ENCODE measurements around the gene YBX1.

DNA sequence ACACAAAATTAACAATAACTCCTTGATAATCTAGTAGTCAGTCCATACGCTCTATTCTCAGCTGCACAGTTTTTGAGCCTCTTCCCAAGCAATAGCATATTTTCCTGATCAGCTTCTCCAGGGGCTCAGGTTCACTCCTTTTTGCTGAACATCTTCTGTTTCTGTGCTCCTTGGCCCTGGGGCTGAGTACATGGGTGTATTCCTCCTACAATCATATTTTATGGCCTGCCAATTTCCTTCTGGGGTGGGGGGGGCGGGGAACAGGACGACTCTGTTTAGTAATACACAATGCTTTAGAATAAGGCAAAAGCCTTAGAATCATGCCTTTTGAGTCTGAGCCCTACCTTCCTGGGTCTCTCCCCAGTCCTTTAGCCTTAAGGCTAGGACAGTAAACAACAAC, 49.4 kb downstream of the YBX1 start:
- no peak for TF ChIP-seq POLR2A (IDR thresholded peaks at IDR 0.05)
- TF ChIP-seq, protein P1, sequence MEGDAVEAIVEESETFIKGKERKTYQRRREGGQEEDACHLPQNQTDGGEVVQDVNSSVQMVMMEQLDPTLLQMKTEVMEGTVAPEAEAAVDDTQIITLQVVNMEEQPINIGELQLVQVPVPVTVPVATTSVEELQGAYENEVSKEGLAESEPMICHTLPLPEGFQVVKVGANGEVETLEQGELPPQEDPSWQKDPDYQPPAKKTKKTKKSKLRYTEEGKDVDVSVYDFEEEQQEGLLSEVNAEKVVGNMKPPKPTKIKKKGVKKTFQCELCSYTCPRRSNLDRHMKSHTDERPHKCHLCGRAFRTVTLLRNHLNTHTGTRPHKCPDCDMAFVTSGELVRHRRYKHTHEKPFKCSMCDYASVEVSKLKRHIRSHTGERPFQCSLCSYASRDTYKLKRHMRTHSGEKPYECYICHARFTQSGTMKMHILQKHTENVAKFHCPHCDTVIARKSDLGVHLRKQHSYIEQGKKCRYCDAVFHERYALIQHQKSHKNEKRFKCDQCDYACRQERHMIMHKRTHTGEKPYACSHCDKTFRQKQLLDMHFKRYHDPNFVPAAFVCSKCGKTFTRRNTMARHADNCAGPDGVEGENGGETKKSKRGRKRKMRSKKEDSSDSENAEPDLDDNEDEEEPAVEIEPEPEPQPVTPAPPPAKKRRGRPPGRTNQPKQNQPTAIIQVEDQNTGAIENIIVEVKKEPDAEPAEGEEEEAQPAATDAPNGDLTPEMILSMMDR (IDR thresholded peaks at IDR 0.05) = no peak

Data from right lobe of liver (tissue), 4 donors.